Renal cortex interstitium (tissue), 11 donors: Measurements from ENCODE around the gene SORCS1. TPM values are rescaled to one million over a fixed set of nuclear protein-coding genes. Genes with fewer than 3 reads are reported as not detected.

Experiments used
- DNase-seq, 11 donors: peaks; one replicate each; pipeline ENCODE4 v3.0.0-alpha.2; 2013; ENCODE audit warnings: low read depth in 9 of 11, low spot score in 4 of 11; ENCODE audit errors: extremely low read depth in 1 of 11
- polyA plus RNA-seq, 3 donors: library from polyadenylated mRNA; unstranded; fragments of 120-200 nt; gene quantifications; one replicate each; pipeline ENCODE4 v1.2.1, GENCODE V29; 2013; ENCODE audit not compliant: insufficient read length in 3 of 3

Gene SORCS1
- polyA plus RNA-seq, 3 donors, result 10.7 to 18.9 (median 13.7) TPM

DNA sequence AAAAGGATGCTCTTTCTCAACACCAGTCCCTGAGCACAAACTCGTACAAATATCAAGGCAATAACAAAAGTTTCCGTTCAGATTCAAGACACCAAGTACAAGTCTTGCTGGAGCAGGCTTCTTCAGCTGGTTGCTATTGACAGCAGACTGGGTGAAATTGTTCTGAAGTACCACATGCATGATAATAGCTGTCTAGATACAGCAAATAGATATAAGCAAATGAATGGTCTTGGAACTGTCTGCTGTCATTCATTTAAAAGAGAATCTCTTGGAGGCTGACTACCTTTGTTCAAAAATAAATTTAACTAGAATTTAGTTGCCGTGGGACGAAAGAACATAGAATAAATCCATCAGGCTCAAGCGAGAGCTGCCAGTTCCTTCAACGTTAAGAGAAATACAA is 35.5 kb downstream of the SORCS1 start:
- no peak for DNase-seq

- no peak for DNase-seq
These were observed 37.9 kb downstream of the SORCS1 start for GRCh38 chr10:107126512-107127065.

GRCh38 chr10:107122703-107123102 is 41.8 kb downstream of the SORCS1 start:
- DNase-seq, result no peak

DNA sequence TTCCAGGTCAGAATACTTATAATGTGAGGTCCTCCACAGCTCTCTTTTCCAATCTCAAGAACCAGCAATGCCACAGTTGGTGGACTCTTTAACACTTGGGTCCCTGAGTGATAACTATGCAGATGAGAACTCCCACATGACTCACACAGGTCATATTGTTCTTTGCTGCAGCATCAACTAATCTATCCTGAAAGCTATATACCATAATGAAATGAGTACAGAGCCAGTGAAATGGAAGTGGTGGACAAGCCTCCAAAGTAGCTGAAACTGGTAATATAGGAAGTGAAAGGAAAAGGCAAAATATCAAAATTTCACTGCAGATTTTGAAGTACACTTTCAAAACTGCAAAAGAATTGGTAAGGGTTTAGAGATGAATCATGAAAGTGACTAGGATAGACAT is 45.6 kb downstream of the SORCS1 start:
- DNase-seq, result no peak

DNA sequence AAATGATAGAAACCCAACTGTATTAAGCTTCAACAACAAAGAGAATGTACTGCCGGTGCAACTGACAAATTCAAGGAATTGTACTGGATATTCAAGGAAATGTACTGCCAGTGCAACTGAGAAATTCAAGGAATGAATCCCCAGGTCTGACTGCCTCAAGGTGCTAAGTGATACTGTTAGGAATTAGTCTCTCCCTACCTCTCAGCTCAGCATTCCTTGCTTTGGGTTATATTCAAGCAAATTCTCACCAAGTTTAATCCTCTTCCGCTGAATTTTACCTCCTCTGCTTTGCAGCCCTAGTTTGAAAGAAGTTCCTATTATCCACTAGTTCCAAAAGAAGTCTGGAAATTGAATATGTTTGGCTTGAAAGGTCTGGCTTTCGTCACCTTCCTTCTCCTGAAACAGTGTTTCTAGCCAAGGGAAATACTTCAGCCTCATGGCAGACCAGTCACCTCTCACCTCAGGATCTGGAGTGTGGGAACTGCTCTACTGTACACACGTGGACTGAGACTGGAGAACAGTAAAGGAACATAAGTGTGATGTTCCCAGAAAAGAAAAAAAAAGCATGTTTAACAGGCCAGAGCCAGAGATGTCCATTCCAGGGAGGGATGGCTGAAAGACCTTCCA is 60.4 kb downstream of the SORCS1 start:
- no peak for DNase-seq

GRCh38 chr10:107103174-107104025 is 61.1 kb downstream of the SORCS1 start:
- DNase-seq, result no peak

DNA sequence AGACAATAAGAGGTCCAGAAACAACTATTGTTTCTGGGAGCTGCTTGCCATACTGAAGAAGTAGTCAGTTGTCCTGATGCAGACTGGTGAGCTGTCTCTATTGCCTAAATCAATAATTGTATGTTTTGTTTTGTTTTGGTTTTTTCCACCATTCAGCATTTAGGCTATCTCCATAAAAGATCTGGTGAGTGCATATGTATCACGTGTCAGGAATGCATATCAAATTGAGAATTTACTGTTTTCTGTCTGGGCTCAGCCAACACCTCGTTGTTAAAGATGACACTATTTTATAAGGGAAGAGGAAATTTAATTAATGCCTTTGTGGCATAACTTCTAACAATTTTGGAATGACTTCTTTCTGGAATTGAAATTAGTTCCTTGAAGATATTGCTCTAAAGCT is 66.2 kb downstream of the SORCS1 start:
- no peak for DNase-seq

GRCh38 chr10:107094824-107095522 is 69.5 kb downstream of the SORCS1 start:
- DNase-seq, result no peak

- DNase-seq, result no peak
These were observed 72.2 kb downstream of the SORCS1 start for GRCh38 chr10:107092321-107092720.

GRCh38 chr10:107091126-107091525 is 73.4 kb downstream of the SORCS1 start:
- DNase-seq, result peak in 3 of 11 donors; percentile 5 to 8 (median 7)

GRCh38 chr10:107085665-107086525 is 78.6 kb downstream of the SORCS1 start:
- DNase-seq, result no peak

- no peak for DNase-seq
These were observed 81.0 kb downstream of the SORCS1 start for GRCh38 chr10:107083388-107084009.

DNA sequence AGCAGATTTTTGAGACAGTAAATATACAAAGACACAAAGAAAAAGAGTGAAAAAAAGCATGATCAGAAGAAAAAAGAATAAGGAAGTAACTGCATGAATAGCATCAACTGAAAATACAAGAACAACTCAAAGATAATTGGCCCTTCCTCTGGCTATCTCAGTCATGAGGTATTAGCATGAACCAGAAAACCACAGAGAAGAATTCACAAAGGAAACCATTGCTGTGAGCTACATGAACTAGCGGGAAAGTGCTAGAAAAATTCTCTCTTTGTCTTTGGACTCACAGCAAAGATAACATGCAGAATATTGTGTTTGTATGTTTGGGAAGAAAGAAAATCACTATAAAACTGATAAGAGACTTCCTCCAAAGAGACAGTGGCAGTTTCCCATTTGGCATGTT is 82.9 kb downstream of the SORCS1 start:
- DNase-seq, result no peak

DNA sequence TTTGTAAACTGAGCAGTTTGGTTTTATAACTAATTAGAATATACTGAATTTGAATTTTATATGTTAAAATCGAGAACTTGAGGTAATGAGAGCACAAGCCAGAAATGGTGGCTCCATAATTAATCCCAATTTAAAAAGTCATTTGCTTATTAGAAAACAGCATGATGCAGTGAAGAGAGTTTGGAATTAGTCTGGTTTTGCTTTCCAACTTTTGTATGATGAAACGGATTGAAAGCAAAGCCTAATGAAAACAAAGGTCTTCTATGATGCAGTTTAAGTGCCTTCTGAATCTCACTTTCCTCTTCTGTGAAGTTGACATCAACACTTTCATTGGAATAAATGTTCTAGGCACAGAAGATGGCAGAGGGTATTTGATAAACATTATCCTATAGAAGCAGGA is 89.4 kb downstream of the SORCS1 start:
- DNase-seq, result no peak

DNA sequence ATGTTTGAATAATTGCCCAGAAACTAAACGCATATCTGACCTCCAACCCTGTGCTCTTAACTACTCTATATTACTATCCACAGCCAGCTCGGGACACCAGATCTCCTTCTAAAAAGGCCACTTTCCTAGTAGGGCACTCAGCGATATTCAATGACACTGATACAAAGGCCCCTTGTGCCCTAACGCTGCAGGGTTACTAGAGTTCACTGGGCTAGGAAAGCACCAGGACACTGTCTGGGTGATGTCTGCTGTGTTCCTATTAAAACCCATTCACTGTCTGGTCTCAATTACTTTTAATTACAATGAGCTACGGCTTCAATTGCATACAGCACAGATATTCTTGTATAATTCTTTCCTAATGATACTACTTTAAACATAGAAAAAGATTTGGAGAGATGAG is 91.7 kb downstream of the SORCS1 start:
- no peak for DNase-seq

DNA sequence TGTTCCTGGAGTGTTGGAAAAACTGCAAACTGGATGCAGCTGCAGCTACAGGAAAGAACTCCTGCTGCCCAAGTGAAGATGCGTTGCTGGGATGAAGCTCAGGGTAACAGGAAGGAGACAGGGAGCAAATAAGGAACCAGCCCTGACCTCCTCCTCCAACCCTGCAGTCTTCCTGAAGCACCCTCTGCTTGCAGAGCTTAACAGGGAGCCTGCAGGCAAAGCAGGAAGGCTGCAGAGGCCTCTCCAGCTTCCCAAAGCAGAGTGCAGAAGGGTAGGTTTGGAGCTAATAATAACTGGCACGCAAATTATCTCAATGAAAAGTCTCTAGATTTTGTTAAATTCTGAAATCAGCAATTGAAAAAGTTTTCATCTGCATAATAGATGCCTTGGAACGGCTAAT is 92.5 kb downstream of the SORCS1 start:
- DNase-seq, result no peak

GRCh38 chr10:107071301-107071700 is 93.2 kb downstream of the SORCS1 start:
- DNase-seq, result no peak

DNA sequence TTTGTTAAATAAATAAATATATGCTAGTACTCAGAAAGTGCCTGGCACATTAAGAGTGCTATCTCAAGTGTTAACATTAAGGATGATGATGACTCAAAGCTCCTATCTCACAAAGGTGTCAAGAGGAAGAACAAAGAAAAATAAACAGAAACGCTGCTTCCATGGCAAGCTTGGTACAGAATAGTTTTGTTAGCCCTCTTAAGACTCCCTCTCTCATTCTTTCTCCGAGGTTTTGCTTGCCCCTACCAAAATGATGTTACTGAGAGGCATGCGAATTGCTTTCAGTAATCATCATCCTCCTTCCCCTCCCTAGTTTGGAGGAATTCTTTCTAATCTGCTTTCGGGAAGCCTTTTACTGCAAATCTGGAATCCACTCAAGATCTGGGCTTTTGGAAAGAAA is 96.7 kb downstream of the SORCS1 start:
- no peak for DNase-seq
